ENCODE results near the gene SPACA6. TPM values are rescaled to one million over a fixed set of nuclear protein-coding genes. Genes with fewer than 3 reads are reported as not detected.

The SPACA6 gene
- polyA plus RNA-seq, 3 donors: 0.99 to 5.1 (median 2.4) TPM

DNA sequence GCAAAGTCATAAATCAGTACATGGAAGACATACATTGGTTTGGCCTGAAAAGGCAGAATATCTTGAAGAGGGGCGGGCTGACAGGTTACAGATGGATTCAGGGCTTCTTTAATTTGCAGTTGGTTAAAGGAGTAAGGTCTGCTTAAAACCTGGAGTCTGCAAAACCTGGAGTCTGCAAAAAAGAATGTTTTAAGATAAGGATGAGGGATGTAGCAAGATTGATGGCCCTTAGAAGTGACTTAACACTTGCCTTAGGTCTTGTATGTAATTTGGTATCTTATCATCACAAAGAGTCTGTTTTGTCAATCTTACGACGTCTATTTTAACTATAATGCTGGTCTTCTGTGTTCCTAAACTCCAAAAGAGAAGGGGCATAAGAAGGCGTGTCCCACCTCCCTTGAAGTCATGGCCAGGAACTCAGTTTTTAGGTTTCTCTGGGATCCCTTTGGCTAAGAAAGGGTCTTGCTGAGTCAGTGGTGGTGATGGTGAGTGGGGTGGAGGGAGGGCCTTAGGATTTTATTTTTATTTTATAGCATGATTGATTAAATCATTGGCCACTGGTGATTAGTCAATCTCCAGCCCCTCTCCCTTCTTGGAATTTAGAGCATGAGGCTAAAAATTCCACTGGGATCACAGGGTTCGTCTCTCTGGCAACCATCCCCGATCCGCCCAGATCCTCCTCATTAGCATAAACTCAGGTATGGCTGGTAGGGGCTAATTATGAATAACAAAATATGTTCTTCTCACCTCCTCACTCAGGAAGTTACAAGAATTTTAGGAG, 40.8 kb downstream of the SPACA6 start:
- H3K27ac Mint-ChIP-seq: no peak overlapping the region

DNA sequence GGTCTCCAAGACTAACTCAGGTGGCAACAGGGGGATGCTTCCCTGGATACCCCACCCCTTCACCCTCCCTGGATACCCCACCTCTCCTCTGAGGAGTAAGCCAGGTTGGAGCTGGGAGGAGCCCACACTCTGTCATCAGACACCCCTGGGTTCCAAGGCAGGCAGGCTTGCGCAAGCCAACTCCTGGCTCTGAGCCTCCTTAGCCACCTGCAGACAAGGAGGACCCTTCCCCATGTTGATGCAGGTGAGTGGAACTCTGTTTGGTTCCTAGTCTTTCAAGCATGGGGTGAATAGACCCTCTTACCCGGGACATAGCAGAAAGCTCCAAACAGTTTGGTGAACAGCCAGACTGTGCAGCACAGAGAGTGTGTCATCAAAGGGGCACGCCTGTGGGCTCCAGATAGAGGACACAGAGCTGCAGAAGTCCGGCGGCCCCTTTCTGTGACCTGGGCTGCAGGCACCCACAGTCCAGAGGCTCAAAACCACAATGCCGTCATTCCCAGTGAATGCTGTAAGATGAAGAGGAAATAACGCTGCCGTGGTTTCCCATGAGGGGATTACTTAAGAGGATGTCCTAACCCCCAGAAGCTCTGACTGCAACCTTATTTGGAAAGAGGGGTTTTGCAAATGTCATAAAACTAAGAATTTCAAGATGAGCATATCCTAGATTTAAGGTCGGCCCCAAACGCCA, 42.8 kb downstream of the SPACA6 start:
- Mint-ChIP-seq H3K4me3 (peak overlapping the region; percentile 59 to 85), H3K9me3 (peaks cover 0 to 11% (median 8%) of the 10 kb centered on the region in 7 donors), H3K4me1 (peaks cover 60% of the 10 kb centered on the region), H3K27ac (peak overlapping the region; percentile 89 to 99 (median 92)), H3K36me3 (peaks cover 5 to 6% of the 10 kb centered on the region in 2 donors), H3K27me3 (ENCODE audit: low read depth in 3 of 3) (peaks cover 8 to 18% (median 11%) of the 10 kb centered on the region in 3 donors)
- peak overlapping the region in 1 of 3 experiments; percentile 58 for H3K4me3 ChIP-seq (replicated peaks in 1 of 3; ENCODE audit: low read depth in 2 of 3, low read length in 3 of 3)
- 4% methylated on average over 9 of the region's 10 CpGs for WGBS (ENCODE audit: insufficient coverage)
- DNase-seq: peak; percentile 97 to 100 (median 99)
- no peaks in the 10 kb centered on the region for H4K20me1 ChIP-seq (ENCODE audit: insufficient read depth, low read length)
- peaks cover 63 to 66% of the 10 kb centered on the region in 2 donors for H3K4me1 ChIP-seq (ENCODE audit: control insufficient read depth in 1 of 2, insufficient read depth in 2 of 2, low read length in 2 of 2)
- no peaks in the 10 kb centered on the region for H3K79me2 ChIP-seq (ENCODE audit: insufficient read depth, low read length)
- peaks cover 0 to 3% of the 10 kb centered on the region in 2 donors for H3K9me3 ChIP-seq (replicated peaks in 1 of 2; ENCODE audit: control insufficient read depth in 1 of 2, insufficient read depth in 1 of 2, low read length in 2 of 2)
- no peaks in the 10 kb centered on the region for H3K27me3 ChIP-seq (ENCODE audit: control insufficient read depth in 2 of 2, insufficient read depth in 2 of 2, low read length in 2 of 2)
- no peak overlapping the region for H2AFZ ChIP-seq (ENCODE audit: insufficient read depth, low read depth, low read length, poor library complexity, severe bottlenecking)
- TF ChIP-seq, protein P1, sequence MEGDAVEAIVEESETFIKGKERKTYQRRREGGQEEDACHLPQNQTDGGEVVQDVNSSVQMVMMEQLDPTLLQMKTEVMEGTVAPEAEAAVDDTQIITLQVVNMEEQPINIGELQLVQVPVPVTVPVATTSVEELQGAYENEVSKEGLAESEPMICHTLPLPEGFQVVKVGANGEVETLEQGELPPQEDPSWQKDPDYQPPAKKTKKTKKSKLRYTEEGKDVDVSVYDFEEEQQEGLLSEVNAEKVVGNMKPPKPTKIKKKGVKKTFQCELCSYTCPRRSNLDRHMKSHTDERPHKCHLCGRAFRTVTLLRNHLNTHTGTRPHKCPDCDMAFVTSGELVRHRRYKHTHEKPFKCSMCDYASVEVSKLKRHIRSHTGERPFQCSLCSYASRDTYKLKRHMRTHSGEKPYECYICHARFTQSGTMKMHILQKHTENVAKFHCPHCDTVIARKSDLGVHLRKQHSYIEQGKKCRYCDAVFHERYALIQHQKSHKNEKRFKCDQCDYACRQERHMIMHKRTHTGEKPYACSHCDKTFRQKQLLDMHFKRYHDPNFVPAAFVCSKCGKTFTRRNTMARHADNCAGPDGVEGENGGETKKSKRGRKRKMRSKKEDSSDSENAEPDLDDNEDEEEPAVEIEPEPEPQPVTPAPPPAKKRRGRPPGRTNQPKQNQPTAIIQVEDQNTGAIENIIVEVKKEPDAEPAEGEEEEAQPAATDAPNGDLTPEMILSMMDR (IDR thresholded peaks at IDR 0.05): no peak
- H3K9ac ChIP-seq (ENCODE audit: insufficient read depth, low read length, poor library complexity, severe bottlenecking): no peak overlapping the region
- H3K4me2 ChIP-seq (replicated peaks; ENCODE audit: extremely low read depth, low read length, poor library complexity, severe bottlenecking): peak overlapping the region; percentile 50
- no peaks in the 10 kb centered on the region for H3K36me3 ChIP-seq (replicated peaks in 1 of 2; ENCODE audit: control insufficient read depth in 1 of 2, insufficient read depth in 2 of 2, low read length in 2 of 2)
- intact Hi-C loops (cut with micrococcal nuclease): loop anchor here (2.0 to 5.0 kb wide), 4 partner anchors 15 to 41 kb away; partner anchors contain the start of gene FPR1 (in 1 of the 2)
- peak overlapping the region; percentile 12 to 81 for H3K27ac ChIP-seq (ENCODE audit: low read depth in 1 of 2, low read length in 2 of 2)

More for the DNA sequence above, 40.8 kb downstream of the SPACA6 start:
- peaks cover 11 to 25% (median 16%) of the 10 kb centered on the region in 7 donors for H3K9me3 Mint-ChIP-seq
- H3K9me3 ChIP-seq (replicated peaks in 1 of 2; ENCODE audit: control insufficient read depth in 1 of 2, insufficient read depth in 1 of 2, low read length in 2 of 2): peaks cover 0 to 14% of the 10 kb centered on the region in 2 donors
- TF ChIP-seq, protein P1 (IDR thresholded peaks at IDR 0.05): no peak
- H4K20me1 ChIP-seq (ENCODE audit: insufficient read depth, low read length): no peaks in the 10 kb centered on the region
- DNase-seq: no peak
- 92% methylated on average over 2 of the region's 7 CpGs for WGBS (ENCODE audit: insufficient coverage)
- H3K4me3 Mint-ChIP-seq: no peak overlapping the region
- no peak overlapping the region for H3K9ac ChIP-seq (ENCODE audit: insufficient read depth, low read length, poor library complexity, severe bottlenecking)
- H3K4me1 ChIP-seq (ENCODE audit: control insufficient read depth in 1 of 2, insufficient read depth in 2 of 2, low read length in 2 of 2): peaks cover 43 to 46% of the 10 kb centered on the region in 2 donors
- H3K27me3 ChIP-seq (ENCODE audit: control insufficient read depth in 2 of 2, insufficient read depth in 2 of 2, low read length in 2 of 2): no peaks in the 10 kb centered on the region
- H2AFZ ChIP-seq (ENCODE audit: insufficient read depth, low read depth, low read length, poor library complexity, severe bottlenecking): no peak overlapping the region
- no peak overlapping the region for H3K4me2 ChIP-seq (replicated peaks; ENCODE audit: extremely low read depth, low read length, poor library complexity, severe bottlenecking)
- H3K36me3 Mint-ChIP-seq: peaks cover 5 to 6% of the 10 kb centered on the region in 2 donors
- H3K79me2 ChIP-seq (ENCODE audit: insufficient read depth, low read length): no peaks in the 10 kb centered on the region
- H3K4me3 ChIP-seq (replicated peaks in 1 of 3; ENCODE audit: low read depth in 2 of 3, low read length in 3 of 3): no peak overlapping the region
- no peak overlapping the region for H3K27ac ChIP-seq (ENCODE audit: low read depth in 1 of 2, low read length in 2 of 2)
- intact Hi-C loops (cut with micrococcal nuclease): loop anchor here in 1 of 2 donors (2.0 kb wide), 1 partner anchor 29 kb away; no protein-coding TSS in a partner anchor
- peaks cover 17 to 24% (median 23%) of the 10 kb centered on the region in 3 donors for H3K27me3 Mint-ChIP-seq (ENCODE audit: low read depth in 3 of 3)
- H3K36me3 ChIP-seq (replicated peaks in 1 of 2; ENCODE audit: control insufficient read depth in 1 of 2, insufficient read depth in 2 of 2, low read length in 2 of 2): no peaks in the 10 kb centered on the region
- peaks cover 45% of the 10 kb centered on the region for H3K4me1 Mint-ChIP-seq
